HG02943 (cell line): ENCODE measurements around the gene SDCBP2.

Experiments
- ATAC-seq: cut with Tn5 transposase; IDR thresholded peaks from one replicate; pipeline ENCODE4 v1.9.1; 2021; ENCODE audit warnings: mild to moderate bottlenecking, low read depth, moderate library complexity; ENCODE audit not compliant: unreplicated experiment

SDCBP2 gene

DNA sequence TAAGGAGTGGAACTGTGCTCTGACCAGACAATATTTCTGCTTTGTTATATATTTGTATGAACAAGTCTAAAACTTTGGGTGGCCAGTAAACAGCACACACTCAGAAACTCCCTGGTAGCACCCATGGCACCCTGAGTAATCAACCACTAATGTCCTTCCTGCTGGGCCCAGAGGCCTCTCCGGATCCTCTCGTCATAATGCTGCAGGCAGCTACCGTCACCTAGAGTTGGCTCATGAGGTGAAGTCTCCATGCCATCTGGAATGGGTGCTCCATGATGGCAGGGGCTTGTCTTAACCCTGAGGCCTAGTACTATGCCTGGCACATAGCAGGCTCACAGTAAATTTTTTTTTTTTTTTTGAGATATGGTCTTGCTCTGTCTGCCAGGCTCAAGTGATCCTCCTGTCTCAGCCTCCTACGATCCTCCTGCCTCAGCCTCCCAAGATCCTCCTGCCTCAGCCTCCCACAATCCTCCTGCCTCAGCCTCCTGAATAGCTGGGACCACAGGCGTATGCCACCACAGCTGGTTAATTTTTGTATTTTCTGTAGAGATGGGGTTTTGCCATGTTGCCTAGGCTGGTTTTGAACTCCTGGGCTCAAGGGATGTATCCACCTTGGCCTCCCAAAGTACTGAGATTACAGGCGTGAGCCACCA lies 3.0 kb upstream of the SDCBP2 start:
- no peak for ATAC-seq

DNA sequence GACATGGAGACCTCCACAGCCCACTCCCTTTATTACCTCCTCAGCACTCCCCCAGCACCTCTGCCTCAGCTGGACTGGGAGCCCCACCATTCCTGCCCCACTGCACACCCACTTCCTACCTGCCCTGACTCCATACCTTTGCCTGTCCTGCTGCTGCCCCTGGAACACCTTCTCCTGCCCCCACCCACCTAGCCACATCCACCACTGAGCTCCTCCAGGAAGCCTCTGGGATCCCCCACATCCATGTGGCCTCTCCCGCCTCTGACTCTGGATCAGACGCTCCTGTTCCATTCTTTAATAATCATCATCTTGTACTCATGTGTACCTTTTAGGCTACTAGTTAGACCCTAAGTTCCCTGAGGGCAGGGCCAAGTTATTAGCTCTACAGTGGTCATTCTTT lies 2.2 kb upstream of the SDCBP2 start:
- no peak for ATAC-seq

DNA sequence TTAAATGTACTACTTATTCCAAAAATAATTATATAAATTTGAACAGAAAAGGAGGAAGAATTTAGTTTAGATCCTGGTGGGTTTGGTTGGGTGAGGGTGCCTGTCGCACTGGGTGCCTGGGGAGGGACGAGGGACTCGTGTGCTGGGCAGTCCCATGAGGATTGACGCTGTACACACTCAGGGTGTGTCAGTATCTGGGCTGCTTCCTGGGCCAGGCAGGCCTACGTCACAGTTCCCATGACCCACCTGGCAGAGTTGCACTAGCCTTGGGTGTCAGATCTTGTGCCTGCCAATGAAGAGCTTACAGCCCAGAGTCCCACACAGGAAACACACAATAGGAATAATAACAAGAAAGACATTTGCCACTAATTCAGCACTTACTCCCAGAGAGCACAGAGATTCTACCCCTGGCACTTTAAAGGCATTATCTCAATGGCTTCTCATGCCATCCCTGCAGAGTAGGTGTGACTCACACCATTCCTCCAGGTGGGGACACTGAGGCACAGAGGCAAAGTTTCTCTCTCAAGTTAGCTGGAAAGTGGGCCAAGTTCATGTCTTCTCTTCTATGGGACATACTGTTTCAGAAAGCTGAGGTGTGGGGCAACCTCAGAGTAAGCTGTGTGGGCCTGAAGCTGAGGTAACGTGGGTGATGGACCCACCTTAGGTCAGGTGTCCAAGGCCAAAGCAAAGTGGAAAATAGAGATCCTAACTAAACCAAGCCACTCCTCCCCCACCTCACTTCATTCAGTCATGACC lies 1.3 kb upstream of the SDCBP2 start:
- no peak for ATAC-seq

DNA sequence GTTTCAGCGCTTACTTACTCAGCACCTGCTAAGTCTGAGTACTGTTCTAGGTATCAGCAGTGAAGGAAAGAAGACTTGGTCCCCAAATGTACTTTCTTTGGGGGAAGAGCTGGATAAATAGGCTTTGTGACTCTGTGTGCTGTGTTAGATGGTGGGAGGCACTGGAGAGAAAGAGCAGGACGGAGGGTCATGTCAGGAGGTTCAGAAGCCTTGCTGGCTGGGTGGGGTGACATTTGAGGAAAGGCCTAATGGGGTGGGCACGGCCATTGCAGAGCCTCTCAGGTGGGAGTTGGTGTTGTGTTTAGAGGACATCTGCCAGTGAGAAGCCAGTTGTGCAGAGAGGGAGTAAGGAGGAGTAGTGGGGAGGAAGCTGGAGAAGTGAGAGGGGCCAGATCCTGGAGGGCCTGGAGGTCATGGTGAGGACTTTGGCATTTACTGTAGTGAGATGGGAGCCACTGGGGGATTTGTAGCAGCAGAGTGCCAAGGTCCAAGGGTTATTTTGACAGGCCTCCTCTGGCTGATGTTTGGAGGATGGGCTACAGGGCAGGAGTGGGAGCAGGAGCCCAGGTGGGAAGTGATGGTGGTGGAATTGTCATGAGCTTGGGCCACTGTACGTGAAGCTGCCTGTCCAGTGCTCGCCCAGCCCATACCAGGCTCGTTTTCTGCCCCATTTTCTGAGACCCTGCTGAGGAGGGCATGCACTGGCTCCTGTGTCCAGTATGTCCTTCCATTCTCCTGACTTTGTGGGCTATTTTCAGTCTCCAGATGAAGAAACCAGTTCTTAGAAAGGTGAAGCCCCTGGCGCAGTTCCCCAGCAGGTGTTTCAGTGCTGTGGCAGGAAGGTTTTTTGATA lies 886 bp downstream of the SDCBP2 start:
- ATAC-seq, result no peak

DNA sequence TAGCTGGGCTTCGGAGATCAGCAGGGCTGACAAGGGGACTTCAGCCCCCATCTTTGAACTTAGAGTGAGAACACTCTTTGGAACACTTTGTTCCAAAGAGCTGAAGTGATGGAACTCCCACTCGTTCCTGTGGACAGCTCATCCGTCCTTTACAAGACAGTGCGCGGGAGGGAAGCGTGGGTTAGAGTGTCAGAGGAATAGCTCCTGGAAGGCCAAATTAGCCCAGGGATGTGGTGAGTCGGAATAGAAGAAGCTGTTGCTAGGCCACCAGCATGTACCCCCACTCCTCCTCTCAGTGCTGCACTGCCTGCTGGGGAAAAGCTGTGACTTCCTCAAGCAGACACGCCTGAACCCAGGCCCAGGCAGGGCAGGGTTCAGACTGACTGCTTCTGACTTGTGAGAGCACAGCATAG lies 1.7 kb downstream of the SDCBP2 start:
- no peak for ATAC-seq

DNA sequence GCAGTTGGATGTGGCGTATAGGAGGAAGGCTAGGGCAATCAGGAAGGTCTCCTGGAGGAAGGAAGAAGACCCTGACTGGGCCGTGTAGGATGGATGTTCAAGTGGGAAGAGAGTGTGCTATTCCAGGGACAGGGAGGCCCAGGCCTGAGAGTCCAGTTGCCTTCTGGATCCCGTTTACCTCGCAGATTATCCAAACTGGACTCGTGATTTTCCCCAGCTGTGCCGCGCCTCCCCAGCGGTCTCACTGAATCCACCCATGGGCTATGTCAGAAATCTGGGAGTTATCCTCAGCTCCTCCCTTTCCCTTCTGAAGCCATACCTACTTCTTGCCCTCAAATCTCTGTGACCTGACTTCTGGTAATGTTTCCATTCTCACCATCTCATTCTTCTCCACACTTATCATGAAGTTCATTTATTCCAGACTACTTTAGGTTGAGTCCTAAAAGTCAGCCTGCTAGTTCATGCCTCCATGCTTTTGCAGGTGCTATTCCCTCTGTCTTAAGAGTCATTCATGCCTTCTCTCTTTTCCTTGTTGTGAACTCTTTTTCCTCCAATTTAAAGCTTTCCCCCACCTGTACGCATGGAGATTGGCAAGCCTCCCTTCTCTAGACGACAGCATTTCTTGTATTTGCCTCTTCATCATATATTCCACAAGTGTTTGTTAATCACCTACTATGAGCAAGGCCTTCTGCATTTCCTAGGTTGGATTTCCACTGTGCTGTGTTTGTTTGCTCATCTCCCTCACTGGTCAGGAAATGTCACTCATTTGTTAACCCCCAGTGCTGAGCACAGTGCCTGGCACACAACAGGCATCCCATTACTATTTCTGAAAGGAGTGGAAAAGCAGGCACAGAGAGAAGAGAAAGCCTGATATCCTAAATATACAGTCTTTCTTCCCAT lies 2.7 kb downstream of the SDCBP2 start:
- no peak for ATAC-seq

DNA sequence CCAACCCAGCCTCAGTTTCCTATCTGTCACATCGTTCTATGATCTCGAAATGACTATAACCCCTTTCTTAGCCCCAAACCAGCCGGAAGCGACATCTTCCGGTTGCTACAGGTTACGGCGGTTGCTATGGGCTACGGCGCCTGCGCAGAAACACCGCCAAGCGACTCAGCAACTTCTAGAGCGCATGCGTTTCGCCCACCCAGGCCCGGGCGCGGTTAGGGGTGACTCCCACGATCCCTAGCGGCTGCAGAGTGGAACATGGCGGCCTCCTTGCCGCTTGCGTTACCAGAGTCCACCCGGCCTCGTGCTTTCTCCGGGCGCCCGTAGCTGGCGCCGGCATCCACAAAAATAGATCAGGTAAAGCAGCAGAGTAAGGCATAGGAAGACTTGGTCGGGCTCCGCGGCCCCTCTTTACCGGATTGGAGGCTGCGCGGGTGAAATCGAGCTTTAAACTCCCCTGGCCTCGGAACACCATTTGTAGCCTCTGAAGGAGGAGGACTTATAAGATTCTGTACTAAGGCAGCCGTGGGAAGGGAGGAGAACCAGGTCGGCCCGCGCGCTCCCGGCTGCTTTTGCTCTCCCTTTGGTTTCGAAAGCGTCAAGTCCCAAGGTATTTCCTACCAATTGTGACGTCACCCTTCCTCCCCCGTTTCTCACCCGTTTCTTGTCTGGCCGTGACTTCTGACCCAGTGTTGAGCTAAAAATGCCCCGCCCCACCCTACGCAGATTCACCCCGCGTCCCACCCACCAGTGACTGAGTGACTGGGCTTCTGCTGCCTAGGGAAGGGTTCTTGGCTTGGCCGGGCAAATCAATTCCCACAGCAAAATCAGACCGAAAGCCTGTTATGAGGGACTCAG lies 3.5 kb downstream of the SDCBP2 start:
- peak; percentile 87 for ATAC-seq

DNA sequence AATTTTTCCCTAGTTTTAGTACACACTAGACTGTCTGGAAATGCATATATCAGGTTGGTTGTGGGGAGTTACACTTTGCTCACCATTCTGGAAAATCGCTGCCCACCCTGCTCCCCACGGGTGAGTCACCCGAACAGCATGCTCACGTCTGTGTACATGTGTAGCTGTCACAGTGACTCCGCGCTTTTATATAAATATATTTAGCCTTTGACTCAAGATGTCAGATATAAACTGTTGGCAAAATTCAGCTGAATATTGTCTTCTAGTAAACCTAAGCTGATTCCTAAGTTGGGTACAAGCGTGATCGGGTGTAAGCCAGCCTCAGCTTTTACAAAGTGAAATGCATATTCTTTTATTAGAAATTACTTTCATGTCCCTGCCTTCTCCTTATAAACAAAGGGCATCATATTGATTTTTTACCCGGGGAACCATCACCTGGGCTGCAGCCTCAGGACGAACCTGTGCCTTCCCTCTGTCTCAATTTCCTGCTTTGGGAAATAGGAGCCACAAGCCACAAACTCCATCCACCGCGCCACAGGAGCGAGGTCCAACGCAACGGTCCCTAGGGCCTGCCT lies 4.3 kb downstream of the SDCBP2 start:
- ATAC-seq, result no peak

DNA sequence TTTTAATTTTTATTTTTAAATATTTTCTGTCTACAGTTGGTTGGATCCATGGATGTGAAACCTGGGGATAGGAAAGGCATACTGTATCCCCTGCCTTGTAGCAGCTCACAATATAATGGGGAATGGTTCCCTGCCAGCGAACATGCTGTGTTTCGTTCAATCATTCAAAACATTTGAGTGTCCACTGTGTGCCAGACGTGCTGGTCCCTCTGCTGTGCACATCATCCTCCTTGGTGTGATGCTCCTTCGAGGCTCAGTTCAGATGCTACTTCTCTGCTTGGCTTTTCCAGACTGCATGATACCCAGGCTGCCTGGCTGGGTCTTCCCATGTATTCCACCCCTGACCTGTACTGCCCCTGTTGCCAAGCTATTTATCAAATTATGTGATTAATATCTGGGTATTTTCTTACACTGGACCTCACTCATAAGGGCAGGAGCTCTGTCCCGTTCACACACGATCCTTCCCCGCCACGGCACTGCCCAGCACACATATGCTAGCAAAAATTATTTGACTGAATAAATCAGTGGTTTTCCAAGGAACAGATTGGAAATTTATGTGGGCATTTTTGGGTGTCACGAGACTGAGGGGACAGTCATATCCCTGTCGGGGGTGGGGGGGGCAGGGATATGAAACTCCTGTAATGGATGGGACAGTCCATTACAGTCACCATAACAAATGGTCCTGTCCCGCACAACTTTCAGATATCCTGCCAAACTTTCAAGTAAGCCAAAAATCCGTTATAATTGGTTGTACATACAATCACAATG lies 4.9 kb downstream of the SDCBP2 start:
- ATAC-seq, result no peak

DNA sequence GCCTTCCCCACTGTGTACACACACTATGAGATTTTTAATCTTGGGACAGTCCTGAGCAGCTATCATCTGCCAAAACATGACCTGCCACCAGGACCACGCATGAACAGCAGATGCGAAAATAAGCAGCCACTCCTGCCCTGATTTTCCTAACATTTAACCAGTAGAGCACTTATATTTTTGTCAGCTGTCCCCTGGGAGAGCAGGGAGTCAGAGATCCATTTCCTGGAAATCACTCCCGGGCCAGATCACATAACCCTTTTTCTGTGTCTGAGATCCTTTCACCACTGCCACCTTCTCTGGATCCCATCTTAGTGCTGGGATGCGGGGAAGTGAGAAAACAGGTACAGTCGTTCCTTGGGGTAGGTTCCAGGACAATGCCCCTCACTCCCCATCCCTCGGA lies 5.7 kb downstream of the SDCBP2 start:
- ATAC-seq, result no peak

DNA sequence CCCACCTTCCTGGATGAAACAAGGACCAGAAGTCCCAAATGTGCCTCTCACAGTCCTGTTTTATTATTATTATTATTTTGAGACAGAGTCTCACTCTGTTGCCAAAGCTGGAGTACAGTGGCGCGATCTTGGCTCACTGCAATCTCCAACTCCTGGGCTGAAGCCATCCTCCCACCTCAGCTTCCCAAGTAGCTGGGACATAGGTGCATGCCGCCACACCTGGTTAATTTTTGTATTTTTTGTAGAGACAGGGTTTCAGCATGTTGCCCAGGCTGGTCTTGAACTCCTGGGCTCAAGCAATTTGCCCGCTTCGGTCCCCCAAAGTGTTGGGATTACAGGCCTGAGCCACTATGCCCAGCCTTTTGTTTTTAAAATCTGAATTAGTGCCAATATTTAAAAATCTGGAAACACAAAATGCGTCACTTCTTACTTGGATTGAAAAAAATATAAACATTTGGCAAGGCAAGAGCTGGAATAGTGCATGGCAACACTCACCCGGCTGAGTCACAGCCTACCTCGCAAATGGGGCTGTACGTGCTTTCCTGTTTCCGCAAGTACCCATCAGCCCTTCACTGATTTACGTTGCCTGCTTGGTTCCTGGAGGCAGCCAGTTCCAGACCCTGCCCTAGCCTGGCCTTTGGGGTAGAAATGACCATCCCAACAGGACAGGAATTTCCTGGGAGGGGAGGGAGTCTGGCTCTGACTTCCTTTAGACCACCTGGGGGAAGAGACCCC lies 6.3 kb downstream of the SDCBP2 start:
- ATAC-seq, result no peak

DNA sequence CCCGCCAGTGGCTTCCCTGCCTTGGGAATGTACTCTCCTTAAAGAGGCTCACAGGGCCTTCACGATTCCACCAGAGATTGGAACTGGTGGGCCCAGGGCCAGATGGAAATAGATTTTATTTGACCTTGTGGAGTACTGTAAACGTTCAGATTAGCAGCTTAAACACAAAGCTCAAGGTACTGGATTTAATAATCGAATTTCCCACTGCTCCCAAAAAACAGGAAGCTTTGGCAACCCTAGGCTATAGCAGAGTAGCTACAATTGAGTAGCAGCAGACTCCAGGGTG lies 7.3 kb downstream of the SDCBP2 start:
- ATAC-seq, result no peak

DNA sequence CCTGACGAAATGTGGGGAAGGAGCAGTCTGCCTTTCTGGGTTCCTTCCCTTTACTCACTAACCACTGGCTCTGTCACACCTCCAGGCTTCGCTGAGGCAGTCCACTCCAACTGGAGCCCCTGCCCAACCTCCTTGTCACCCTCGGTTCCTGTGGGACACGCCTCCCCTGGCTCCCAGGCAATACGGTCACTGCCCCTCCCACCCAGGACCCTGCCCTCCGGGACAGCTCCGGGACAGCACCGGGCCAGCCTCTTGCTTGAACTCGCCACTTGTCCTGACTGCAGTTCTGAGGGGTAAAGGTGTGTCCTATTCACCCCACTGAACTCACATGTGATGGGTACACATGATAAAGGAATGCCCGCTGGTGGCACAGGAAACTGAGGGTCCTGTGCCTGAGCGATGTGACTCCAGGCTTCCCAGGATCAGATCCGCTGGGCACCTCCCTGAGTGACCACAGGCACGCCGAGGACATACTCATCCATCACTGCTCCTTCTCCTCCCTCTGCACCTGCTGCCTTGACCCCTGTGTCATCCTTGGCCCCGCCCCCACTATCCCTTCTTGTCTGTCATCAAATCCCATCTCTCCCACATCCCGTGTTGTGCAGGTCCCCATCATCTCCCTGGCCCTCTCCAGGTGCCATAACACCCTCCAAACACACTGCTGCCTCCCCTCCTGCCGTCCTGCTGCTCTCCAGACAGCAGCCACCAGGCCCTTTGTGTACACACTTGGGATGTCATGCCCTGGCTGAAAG lies 7.9 kb downstream of the SDCBP2 start:
- no peak for ATAC-seq

DNA sequence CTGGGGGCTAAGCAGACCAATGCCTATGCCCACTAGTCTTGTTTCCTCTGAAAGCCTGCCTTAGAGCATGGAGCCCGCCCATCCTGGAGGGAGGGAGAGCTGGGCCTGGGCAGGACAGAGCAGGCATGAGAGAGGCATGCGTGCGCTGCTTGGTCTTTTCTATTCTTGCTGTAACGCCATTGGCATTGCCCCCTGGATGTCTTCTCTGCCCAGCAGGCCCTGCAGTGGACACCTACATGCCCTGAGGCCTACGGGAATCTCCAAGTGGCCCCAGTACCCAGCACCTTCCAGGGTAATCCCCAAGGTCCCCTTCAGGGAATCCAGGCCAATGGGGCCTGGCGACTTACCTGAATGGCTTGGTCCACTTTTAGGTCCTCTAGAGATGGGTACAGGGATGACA lies 8.9 kb downstream of the SDCBP2 start:
- no peak for ATAC-seq

DNA sequence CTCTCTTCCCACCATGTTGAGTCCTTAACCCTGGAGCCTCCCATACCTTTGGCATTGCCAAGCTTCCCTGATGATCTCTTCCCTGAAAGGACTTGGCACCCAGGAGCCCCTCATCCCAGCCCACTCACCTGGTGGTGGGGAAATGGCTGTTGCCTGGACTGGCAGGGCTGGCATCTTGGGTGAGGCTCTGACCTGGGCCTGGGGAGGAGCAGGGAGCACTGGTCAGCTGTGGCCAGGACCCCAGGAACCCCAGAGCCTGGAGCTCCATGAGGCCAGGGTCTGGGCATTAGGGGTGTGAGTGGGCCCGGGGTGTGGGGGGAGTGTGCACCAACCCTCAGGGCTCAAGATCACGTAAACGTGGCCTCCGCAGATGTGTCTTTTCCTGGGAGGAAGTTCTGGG lies 9.5 kb downstream of the SDCBP2 start:
- ATAC-seq, result no peak

DNA sequence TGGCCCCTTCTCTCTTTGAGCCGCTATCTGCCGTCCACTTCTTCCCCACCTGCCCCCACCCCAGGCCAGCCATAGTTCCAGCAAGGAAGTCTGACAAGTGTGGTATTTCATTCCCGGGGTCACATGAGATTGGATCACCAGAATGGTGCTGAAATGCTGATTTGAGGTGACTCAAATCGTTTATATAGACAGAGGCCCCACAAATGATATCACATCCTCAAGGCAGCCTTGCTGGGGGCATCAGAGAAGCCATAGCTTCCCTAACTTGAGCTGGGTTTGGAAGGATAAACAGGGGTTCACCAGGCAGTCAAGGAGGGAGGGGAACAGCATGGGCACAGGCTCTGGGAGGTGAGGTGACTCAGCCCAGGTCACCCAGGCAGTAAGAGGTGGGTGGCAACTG lies 9.9 kb downstream of the SDCBP2 start:
- ATAC-seq, result no peak

DNA sequence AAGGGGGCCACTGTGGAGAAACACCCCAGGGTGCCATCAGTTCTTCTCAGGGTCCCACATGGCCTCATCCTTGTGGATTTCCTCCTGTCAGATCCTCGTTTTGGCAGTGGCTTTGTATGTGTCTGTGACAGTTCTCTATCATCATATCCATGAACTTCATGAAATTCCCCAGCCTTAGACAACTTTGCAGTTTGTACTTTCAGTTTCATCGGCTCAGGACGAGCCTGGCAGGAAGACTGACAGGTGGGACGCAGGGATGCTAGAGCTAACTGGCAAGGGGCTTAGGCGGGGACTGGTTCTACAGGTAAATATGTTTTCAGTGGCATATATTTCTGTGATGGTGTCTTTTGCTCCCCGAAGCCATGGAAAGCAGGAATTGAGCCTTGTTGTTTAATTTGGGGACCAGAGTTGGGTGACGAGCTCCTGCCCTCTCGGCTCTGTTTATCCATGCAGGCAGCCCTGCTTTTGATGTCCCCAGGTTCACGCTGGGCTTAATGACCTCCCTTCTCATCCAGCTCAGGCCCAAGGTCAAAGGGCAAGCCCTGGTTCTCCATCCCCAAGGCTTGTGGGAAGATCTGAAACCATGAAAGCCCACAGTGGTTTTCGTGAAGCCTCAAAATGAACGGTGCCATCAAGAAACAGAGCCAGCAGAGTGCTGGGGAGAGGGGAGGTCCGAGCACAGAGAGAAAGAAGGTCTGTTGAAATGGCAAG lies 11.2 kb downstream of the SDCBP2 start:
- no peak for ATAC-seq
